ENCODE data around the gene KY.

KY gene

GRCh38 chr3:134652886-134653630 lies 2.2 kb upstream of the KY start:
- H3K9me3 ChIP-seq (ENCODE audit: control insufficient read depth, low read depth, low read length) = no peaks in the 10 kb centered on the region
- H3K36me3 ChIP-seq (ENCODE audit: control insufficient read depth, low read depth, low read length) = no peaks in the 10 kb centered on the region
- no peak overlapping the region for H3K9ac ChIP-seq (ENCODE audit: low read length)
- peaks cover 83% of the 10 kb centered on the region for H3K27me3 ChIP-seq (ENCODE audit: control insufficient read depth, insufficient read depth, low read length)
- H3K4me3 ChIP-seq (ENCODE audit: low read length) = no peak overlapping the region
- H3K4me1 ChIP-seq (ENCODE audit: control insufficient read depth, low read depth, low read length) = peaks cover 5% of the 10 kb centered on the region
- no peak overlapping the region for H3K27ac ChIP-seq (ENCODE audit: low read length)

- no peaks in the 10 kb centered on the region for H3K36me3 ChIP-seq (ENCODE audit: control insufficient read depth, low read depth, low read length)
- H3K4me3 ChIP-seq (ENCODE audit: low read length) = no peak overlapping the region
- H3K9me3 ChIP-seq (ENCODE audit: control insufficient read depth, low read depth, low read length) = no peaks in the 10 kb centered on the region
- peaks cover 89% of the 10 kb centered on the region for H3K27me3 ChIP-seq (ENCODE audit: control insufficient read depth, insufficient read depth, low read length)
- H3K4me1 ChIP-seq (ENCODE audit: control insufficient read depth, low read depth, low read length) = peaks cover 5% of the 10 kb centered on the region
- no peak overlapping the region for H3K27ac ChIP-seq (ENCODE audit: low read length)
- H3K9ac ChIP-seq (ENCODE audit: low read length) = no peak overlapping the region
Measured at GRCh38 chr3:134652409-134652831, 1.6 kb upstream of the KY start.

GRCh38 chr3:134651347-134652041 lies 672 bp upstream of the KY start:
- Histone ChIP-seq H3K9ac (ENCODE audit: low read length) (no peak overlapping the region), H3K27me3 (ENCODE audit: control insufficient read depth, insufficient read depth, low read length) (peaks cover 98% of the 10 kb centered on the region), H3K4me1 (ENCODE audit: control insufficient read depth, low read depth, low read length) (peaks cover 5% of the 10 kb centered on the region), H3K36me3 (ENCODE audit: control insufficient read depth, low read depth, low read length) (no peaks in the 10 kb centered on the region), H3K9me3 (ENCODE audit: control insufficient read depth, low read depth, low read length) (no peaks in the 10 kb centered on the region), H3K27ac (ENCODE audit: low read length) (no peak overlapping the region), H3K4me3 (ENCODE audit: low read length) (peak overlapping the region; percentile 44)

GRCh38 chr3:134649106-134649705 lies 1.6 kb downstream of the KY start:
- no peaks in the 10 kb centered on the region for H3K36me3 ChIP-seq (ENCODE audit: control insufficient read depth, low read depth, low read length)
- H3K4me1 ChIP-seq (ENCODE audit: control insufficient read depth, low read depth, low read length) = peaks cover 5% of the 10 kb centered on the region
- H3K4me3 ChIP-seq (ENCODE audit: low read length) = no peak overlapping the region
- no peak overlapping the region for H3K27ac ChIP-seq (ENCODE audit: low read length)
- H3K9ac ChIP-seq (ENCODE audit: low read length) = no peak overlapping the region
- H3K9me3 ChIP-seq (ENCODE audit: control insufficient read depth, low read depth, low read length) = no peaks in the 10 kb centered on the region
- peaks cover 88% of the 10 kb centered on the region for H3K27me3 ChIP-seq (ENCODE audit: control insufficient read depth, insufficient read depth, low read length)

- H3K27ac ChIP-seq (ENCODE audit: low read length) = no peak overlapping the region
- no peak overlapping the region for H3K9ac ChIP-seq (ENCODE audit: low read length)
- H3K9me3 ChIP-seq (ENCODE audit: control insufficient read depth, low read depth, low read length) = no peaks in the 10 kb centered on the region
- no peaks in the 10 kb centered on the region for H3K36me3 ChIP-seq (ENCODE audit: control insufficient read depth, low read depth, low read length)
- peaks cover 77% of the 10 kb centered on the region for H3K27me3 ChIP-seq (ENCODE audit: control insufficient read depth, insufficient read depth, low read length)
- peaks cover 6% of the 10 kb centered on the region for H3K4me1 ChIP-seq (ENCODE audit: control insufficient read depth, low read depth, low read length)
- H3K4me3 ChIP-seq (ENCODE audit: low read length) = no peak overlapping the region
Measured at GRCh38 chr3:134647902-134648760, 2.7 kb downstream of the KY start.

- H3K36me3 ChIP-seq (ENCODE audit: control insufficient read depth, low read depth, low read length) = no peaks in the 10 kb centered on the region
- peaks cover 8% of the 10 kb centered on the region for H3K4me1 ChIP-seq (ENCODE audit: control insufficient read depth, low read depth, low read length)
- H3K27me3 ChIP-seq (ENCODE audit: control insufficient read depth, insufficient read depth, low read length) = peaks cover 57% of the 10 kb centered on the region
- H3K27ac ChIP-seq (ENCODE audit: low read length) = no peak overlapping the region
- H3K4me3 ChIP-seq (ENCODE audit: low read length) = no peak overlapping the region
- H3K9me3 ChIP-seq (ENCODE audit: control insufficient read depth, low read depth, low read length) = no peaks in the 10 kb centered on the region
- H3K9ac ChIP-seq (ENCODE audit: low read length) = no peak overlapping the region
Measured at GRCh38 chr3:134646086-134646485, 4.7 kb downstream of the KY start.

- Histone ChIP-seq H3K36me3 (ENCODE audit: control insufficient read depth, low read depth, low read length) (no peaks in the 10 kb centered on the region), H3K9me3 (ENCODE audit: control insufficient read depth, low read depth, low read length) (no peaks in the 10 kb centered on the region), H3K4me3 (ENCODE audit: low read length) (no peak overlapping the region), H3K27me3 (ENCODE audit: control insufficient read depth, insufficient read depth, low read length) (peaks cover 51% of the 10 kb centered on the region), H3K27ac (ENCODE audit: low read length) (no peak overlapping the region), H3K9ac (ENCODE audit: low read length) (no peak overlapping the region), H3K4me1 (ENCODE audit: control insufficient read depth, low read depth, low read length) (peaks cover 8% of the 10 kb centered on the region)
Measured at GRCh38 chr3:134645515-134645914, 5.3 kb downstream of the KY start.

- H3K4me1 ChIP-seq (ENCODE audit: control insufficient read depth, low read depth, low read length) = peaks cover 8% of the 10 kb centered on the region
- no peak overlapping the region for H3K4me3 ChIP-seq (ENCODE audit: low read length)
- H3K9me3 ChIP-seq (ENCODE audit: control insufficient read depth, low read depth, low read length) = no peaks in the 10 kb centered on the region
- no peak overlapping the region for H3K9ac ChIP-seq (ENCODE audit: low read length)
- H3K27ac ChIP-seq (ENCODE audit: low read length) = no peak overlapping the region
- peaks cover 45% of the 10 kb centered on the region for H3K27me3 ChIP-seq (ENCODE audit: control insufficient read depth, insufficient read depth, low read length)
- H3K36me3 ChIP-seq (ENCODE audit: control insufficient read depth, low read depth, low read length) = no peaks in the 10 kb centered on the region
Measured at GRCh38 chr3:134644731-134645514, 5.9 kb downstream of the KY start.

GRCh38 chr3:134643150-134643675 lies 7.6 kb downstream of the KY start:
- Histone ChIP-seq H3K27me3 (ENCODE audit: control insufficient read depth, insufficient read depth, low read length) (peaks cover 28% of the 10 kb centered on the region), H3K36me3 (ENCODE audit: control insufficient read depth, low read depth, low read length) (no peaks in the 10 kb centered on the region), H3K27ac (ENCODE audit: low read length) (no peak overlapping the region), H3K9me3 (ENCODE audit: control insufficient read depth, low read depth, low read length) (no peaks in the 10 kb centered on the region), H3K4me3 (ENCODE audit: low read length) (no peak overlapping the region), H3K4me1 (ENCODE audit: control insufficient read depth, low read depth, low read length) (peaks cover 8% of the 10 kb centered on the region), H3K9ac (ENCODE audit: low read length) (no peak overlapping the region)

- H3K9ac ChIP-seq (ENCODE audit: low read length) = no peak overlapping the region
- peaks cover 8% of the 10 kb centered on the region for H3K4me1 ChIP-seq (ENCODE audit: control insufficient read depth, low read depth, low read length)
- H3K27ac ChIP-seq (ENCODE audit: low read length) = no peak overlapping the region
Measured at GRCh38 chr3:134642445-134643149, 8.2 kb downstream of the KY start.

More at GRCh38 chr3:134642445-134643149, 8.2 kb downstream of the KY start:
- H3K27me3 ChIP-seq (ENCODE audit: control insufficient read depth, insufficient read depth, low read length) = peaks cover 22% of the 10 kb centered on the region
- H3K9me3 ChIP-seq (ENCODE audit: control insufficient read depth, low read depth, low read length) = no peaks in the 10 kb centered on the region
- H3K4me3 ChIP-seq (ENCODE audit: low read length) = no peak overlapping the region
- H3K36me3 ChIP-seq (ENCODE audit: control insufficient read depth, low read depth, low read length) = no peaks in the 10 kb centered on the region

Data from iPS-18a (cell line).